Measurements from ENCODE around the gene MRPL39.
"Not testable (repeated sequence)": the region's sequence is repeated elsewhere in the genome, so short reads cannot be mapped to it uniquely, and the experiment has no call there.

MRPL39 gene

DNA sequence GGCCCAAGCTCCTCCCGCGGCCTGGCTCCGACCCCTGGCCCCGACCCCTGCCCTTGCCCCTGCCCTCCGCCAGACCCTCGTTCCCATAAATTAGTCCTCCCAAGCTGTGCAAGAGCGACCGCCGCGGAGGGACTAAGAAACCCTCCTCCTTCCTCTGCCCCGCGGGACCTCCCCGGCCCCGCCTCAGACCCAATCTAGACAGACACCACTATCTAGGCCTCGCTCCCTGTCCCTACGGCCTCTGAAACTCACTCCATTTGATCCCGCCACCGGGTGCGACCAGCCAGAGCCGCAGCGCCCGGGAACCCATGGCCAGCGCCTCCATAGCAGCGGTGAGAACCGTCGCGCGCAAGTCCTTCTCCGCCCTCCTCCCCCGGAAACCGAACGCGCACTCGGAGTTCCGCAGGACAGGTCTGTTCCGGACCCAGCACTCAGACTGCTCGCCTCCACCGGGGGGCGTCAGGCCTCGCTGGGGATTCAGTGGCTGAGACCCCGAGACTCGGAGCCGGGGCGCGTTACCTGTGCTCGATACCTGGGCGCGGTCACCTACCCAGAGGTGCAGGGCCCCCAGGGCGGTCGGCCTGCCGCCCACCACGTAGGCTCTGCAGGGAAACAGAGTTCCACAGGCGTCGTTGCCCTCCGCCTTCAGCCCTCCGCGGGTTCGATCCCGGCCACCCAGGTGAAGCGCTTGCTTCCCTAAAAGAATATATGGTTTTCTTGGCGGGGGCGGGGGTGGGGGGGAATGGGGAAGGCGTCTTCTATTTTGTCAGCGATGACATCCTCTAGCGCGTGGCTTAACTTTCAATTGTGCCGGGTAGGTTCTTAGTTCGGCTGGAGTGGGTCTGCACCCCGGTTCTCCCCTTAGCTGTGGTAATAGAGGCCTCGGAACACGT is at the start of gene MRPL39:
Gene MRPL39 (minus strand): TSS at position 331 of the 893 bp plus-strand sequence. CDS start 6 bp downstream, at position 325.
- DNase-seq (ENCODE audit: low spot score) = peak; percentile 95

DNA sequence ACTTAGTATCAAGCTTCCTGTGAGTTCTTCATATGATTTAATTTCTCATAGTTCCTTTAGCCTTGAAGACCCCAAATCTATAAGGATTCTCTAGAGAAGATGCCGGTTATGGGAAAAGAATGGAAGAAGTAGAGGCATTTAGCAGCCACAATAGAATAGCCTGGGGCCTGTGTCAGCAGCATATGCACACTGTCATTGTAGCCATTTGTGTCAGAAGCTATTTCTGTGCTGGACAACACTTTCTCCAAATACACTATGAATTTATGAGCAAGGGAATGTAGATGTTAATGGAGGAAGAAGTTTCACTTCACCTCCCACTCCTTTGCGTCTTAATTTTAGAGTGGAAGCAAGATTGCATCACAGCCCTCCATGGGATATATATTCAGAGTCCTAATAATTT is 49.1 kb upstream of the MRPL39 start:
- no peak for DNase-seq (ENCODE audit: low spot score)

DNA sequence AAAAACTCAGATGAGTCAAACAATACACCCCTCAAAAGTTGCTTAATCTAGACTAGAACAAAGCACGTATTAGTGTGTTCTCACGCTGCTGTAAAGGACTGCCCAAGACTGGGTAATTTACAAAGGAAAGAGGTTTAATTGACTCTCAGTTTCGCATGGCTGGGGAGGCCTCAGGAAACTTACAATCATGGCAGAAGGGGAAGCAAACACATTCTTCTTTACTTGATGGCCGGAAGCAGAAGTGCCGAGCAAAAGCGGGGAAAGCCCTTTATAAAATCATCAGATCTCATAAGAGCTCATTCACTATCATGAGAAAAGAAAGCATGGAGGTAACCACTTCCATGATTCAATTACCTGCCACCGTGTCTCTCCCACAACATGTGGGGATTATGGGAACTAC is 41.9 kb upstream of the MRPL39 start:
- DNase-seq (ENCODE audit: low spot score) = no peak

DNA sequence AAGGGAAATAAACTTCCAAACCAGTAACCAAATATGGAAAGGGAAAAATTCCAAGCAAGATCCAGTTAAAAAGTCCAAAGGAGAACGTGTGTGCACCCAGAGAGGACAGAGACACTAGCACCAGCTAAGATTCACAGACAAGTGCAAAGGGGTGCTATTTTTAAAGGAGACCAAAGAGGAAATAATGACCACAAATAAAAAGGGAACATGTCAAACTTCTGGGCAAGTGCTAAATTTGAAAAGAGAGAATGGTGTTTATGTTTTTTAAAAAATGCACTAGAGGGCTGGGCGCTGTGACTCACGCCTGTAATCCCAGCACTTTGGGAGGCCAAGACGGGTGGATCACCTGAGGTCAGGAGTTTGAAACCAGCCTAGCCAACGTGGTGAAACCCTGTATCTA is 40.4 kb upstream of the MRPL39 start:
- DNase-seq (ENCODE audit: low spot score) = no peak

DNA sequence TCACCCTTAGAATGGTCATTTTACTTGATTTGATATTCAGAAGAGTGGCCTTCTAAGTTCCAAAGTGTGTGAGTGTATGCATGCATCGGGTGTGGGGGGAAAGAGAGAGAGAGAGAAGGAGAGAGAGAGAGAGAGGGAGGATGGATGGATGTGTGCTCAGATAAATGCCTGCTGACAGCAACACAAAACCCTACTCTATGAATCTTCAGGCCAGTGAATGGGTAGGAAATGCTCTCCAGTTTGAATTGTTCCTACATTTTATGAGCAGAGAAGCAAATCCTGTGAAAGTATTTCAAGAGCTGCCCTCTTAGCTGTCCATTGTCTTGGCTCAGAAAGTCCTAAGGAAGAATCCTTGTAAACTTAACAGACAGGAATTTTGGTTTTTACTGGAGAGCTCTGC is 39.2 kb upstream of the MRPL39 start:
- DNase-seq (ENCODE audit: low spot score) = no peak

DNA sequence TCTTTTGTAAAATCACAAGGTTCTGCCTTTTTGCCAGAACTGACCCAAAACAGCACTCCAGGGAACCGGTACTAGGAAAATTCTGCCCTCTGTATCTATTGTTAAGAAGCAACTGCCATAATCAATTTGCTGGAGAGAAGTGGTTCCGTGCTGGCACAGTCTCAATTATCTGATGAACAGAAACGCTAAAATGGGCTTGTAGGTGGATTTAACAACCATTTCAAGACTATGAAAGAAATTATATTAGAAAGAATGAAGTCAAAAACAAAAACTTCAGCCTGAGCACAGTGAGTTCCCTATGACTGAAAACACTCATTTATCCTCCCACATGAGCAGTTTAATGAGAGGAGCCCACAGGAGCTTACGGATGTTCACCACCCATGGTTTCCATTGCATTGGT is 36.2 kb upstream of the MRPL39 start:
- DNase-seq (ENCODE audit: low spot score) = no peak

DNA sequence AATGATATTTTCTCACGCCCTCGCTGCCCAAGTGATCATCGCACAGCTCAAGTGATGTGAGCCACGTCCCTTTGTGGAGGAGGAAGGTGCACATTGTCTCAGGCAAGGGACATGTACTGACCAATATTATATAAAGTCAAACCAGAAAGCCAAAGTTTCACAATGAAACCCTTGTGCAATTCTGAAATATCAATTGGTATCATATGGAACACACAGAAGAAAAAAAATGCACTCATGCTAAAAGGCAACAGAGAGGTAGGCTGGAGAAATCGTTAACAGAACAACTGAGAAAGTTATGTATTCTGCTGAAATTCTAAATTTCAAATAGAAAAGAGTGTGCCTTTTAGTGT is 33.6 kb upstream of the MRPL39 start:
- no peak for DNase-seq (ENCODE audit: low spot score)

DNA sequence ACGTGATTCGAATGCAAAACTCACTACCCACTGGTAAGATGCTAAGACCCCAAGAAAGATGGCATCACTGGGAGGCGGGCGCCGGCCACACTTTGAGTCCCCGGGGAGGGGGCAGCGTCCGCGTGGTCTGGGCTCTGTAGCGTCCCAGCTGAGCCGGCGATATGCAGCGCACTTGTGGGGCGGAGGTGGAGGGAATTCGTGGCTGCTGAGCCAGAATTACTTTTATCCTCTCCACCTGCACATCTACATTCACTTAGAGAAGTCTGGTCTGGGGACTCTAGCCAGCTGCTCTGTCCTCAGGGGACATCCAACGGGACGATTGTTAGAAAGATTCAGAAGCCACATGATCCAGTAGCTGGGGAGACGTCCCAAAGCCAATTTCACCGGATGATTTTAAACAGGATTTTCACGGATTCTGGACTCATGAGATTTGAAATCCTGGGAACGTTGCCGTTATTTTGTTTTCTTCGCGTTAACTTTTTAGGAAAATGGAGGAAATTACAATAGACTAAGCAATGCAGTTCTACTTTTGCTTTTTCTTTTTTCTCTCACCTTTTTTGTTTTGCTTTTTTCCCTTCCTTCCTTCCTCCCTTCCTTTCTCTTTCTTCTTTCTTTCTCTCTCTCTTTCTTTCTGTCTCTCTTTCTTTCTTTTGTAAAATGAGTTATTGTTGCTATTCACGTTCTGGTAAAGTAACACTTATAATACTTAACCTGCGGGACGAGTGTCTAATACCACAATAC is 33.1 kb upstream of the MRPL39 start:
- peak; percentile 30 for DNase-seq (ENCODE audit: low spot score)

DNA sequence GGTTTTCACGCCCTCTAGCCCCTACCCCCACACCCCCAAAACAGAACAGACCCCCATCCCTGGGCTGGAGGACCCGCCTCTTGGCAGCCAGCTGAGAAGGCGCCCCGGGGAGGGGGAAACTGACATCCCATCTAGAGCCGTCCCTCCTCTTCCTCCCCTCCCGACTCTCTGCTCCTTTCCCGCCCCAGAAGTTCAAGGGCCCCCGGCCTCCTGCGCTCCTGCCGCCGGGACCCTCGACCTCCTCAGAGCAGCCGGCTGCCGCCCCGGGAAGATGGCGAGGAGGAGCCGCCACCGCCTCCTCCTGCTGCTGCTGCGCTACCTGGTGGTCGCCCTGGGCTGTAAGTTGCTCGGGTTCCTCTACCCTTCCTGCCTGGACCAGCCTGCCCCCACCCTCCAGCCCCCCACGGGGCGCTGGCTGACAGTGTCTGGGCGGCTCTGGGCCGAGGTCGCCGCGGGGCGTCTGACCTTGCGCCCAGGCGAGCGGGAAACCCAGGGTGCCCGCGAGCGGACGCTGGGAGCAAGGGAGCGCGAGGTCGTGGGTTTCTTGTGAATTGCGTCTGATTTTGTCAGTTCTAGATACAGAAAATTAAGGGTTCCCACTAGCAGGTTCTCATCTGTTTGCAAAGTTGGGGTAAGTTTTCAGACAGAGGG is 32.4 kb upstream of the MRPL39 start:
- DNase-seq (ENCODE audit: low spot score) = peak; percentile 59

DNA sequence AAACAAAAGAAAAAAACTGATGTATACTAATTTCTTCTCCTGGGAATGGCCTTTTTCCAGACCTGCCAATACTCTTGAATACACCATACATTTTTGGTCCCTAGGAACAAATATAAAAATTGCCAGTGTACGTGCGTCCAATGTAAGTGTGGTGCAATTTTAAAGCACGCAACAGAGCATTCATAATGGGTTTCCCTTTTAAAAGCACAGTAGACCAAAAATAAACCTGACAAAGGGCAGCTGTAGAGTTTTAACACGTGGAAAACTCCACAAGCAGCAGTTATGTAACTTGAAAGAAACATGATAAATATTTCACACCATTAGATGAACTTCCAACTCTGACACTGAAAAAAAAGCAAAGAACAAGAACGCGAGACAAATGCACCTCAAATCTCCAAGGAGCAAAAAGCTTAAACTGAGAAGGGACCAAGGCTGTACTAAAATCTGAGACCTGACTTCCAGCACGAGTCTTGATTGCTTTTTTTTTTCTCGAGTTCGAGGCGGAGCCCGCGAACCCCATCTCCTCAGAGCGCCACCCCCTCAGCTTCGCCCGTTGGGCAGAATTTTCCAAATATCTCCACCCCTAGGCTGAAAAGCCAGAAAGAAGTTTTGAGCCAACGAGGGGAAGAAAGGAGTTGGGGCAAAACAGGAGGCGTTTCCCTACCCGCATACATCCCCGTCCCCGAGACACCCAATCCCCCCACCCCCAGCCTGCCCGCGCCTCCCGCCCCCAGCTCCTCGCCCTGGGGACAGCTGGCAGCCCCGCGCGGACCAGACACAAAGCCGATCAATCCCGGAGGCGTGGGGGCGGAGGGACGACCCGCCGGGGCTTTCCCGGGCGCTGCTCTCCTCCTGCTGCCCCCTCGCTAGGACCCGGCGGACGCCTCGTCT is 31.6 kb upstream of the MRPL39 start, which contains the start of gene JAM2:
Gene JAM2 (plus strand): TSS at position 599 of the 891 bp plus-strand sequence. CDS start 564 bp downstream, outside the sequence.
- DNase-seq (ENCODE audit: low spot score) = peak; percentile 54

DNA sequence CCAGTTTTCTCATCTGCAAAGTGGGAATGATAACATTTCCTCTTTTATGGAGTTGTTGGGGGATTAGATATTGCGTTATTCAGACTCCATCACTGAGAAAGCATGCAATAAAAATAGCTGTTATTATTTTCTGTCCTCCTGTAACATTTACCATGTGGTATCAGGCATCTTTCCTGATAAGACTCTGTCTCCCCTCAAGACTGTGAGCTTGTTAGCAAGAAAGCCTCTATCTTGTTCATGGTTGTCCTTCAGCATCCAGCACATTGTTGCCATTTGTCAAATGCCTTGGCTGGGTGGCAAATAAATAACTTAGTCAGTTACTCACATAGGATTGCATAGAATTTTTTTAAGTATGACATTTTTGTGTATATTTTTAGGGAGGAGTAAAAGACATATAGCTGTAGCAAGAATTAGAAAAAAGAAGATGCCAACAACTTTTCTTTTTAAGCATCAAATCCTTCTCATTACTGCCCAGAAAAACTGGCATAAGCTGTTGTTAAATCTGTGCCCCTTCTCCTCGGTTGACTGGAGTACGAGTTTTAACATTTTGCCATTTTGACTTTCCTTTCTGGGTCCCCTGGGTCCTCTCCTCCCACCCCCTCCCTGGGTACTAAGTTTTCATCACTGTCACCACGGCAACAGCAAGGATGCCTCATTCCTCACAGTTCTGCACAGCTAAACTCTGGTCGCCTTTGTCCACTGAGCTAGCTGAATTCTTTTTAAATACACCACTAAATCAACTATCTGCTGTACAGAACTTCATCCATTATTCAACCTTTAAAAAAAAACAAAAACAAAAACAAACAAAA is 30.8 kb upstream of the MRPL39 start:
- peak; percentile 14 for DNase-seq (ENCODE audit: low spot score)

DNA sequence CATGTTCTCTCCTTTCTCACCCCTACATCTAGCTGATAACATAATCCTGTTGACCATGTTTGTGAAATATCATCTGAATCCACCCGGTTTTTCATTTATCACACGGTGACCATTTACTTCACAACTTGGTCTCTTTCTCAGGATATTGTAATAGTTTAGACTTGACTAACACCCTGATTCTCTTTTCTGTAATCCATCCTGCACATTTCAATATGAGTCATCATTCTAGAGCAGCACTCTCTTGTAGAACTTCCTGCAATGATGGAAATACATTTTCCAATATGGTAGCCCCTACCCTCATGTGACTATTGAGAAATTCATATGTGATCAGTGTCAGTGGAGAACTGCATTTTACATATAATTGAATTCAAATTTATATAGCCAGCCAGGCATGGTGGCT is 29.4 kb upstream of the MRPL39 start:
- no peak for DNase-seq (ENCODE audit: low spot score)

DNA sequence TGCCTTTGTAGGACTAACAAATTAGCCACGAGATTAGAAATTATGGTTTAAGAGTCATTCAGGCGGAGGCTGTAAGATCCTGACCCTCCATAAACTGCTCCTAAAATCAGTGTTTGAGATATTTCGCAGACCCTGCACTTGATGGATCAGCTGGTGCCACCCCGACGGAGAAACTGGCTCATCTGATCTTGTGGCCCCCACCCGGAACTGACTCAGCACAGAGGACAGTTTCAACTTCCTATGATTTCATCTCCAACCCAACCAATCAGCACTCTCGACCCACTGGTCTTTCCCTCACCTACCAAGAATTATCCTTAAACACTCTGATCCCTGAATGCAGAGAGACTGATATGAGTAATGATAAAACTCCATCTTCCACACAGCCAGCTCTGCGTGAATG is 28.0 kb upstream of the MRPL39 start:
- no peak for DNase-seq (ENCODE audit: low spot score)

DNA sequence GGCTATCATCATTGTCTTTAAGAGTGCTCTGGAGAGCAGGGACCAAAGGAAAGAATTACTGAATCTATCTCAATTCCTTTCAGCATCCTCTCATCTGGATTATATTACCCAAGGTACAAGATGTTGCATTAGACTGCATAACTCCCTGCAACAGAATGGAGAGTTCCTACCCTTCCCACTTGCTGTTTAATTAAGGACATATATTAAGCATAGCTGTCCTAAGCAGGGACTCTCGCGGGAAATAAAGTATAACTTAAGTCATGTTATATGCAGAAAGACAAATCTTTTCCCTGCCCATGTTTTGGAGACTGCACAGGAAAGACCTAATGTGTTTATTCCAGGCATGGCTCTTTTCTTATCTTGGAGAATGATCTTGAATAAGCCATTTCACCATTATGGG is 25.0 kb upstream of the MRPL39 start:
- no peak for DNase-seq (ENCODE audit: low spot score)

DNA sequence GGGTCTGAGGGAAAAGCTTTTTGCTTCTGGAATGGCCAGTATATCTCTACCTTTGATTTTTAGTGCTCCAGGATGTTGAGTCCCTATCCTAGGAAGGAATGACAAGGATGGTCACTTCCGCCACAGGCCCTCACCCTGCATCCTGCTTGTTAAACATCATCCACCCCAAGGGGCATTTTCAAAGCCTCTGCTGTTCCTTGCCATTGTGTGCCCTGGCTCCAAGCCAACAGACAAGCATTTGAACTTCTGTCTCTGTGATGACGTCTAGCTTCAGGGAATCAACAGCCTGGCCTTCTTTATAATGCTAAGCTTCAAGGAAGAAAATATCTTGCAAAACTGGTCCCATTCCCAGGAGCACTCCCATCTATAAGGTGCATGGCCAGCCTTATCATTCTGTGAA is 19.5 kb upstream of the MRPL39 start:
- DNase-seq (ENCODE audit: low spot score) = no peak

DNA sequence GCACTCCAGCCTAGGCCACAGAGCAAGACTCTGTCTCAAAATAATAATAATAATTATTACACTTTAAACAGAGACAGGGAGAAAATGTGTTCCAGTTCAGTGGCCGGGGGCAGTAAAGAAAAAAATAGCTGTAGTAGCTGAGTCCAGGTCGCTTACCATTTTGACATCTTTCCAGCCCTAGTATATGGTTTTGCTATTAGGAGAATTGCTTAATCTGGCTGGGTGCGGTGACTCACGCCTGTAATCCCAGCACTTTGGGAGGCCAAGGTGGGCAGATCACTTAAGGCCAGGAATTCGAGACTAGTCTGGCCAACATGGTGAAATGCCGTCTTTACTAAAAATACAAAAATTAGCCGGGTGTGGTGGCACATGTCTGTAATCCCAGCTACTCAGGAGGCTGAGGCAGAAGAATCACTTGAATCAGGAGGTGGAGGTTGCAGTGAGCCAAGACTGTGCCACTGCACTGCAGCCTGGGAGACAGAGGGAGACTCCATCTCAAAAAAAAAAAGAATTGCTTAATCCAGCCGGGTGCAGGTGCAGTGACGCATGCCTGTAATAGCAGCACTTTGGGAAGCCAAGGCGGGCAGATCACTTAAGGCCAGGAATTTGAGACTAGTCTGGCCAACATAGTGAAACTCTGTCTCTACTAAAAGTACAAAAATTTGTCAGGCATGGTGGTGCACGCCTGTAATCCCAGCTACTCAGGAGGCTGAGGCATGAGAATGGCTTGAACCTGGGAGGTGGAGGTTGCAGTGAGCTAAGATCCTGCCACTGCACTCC is 18.7 kb upstream of the MRPL39 start:
- DNase-seq (ENCODE audit: low spot score) = not testable (repeated sequence)

DNA sequence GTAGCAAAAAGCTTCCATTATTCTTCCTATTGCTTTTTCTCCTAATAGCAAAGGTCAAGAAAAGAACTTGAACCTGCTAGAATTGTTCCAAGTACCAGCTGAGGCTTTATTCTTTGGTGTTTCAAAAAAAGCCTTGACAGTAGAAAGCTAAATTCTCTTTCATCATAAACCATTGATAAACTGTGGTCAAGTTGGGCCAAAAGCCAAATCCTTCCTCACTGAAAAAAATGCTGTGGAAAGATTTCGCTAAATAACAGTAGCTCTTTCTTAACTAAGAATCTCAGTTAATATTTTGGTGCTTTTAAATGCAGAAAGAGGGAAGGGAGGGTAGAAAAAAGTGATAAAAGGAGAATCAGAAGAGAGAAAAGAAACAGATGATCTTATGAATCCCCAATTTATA is 17.8 kb upstream of the MRPL39 start:
- no peak for DNase-seq (ENCODE audit: low spot score)

DNA sequence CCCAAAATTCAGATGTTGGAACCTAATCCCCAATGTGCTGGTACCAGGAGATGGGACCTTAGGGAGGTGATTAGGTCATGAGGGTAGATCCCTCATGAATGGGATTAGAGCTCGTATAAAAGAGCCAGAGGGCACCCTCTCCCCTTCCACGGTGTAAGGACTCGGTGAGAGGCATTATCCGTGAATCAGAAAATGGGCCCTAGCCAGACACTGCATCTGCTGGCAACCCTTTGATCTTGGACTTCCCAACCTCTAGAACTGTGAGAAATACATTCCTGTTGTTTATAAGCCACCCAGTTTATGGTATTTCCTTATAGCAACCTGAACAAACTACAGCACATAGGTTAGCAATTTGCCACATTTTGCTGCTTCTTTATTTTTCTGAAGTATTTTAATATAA is 17.2 kb upstream of the MRPL39 start:
- DNase-seq (ENCODE audit: low spot score) = no peak

DNA sequence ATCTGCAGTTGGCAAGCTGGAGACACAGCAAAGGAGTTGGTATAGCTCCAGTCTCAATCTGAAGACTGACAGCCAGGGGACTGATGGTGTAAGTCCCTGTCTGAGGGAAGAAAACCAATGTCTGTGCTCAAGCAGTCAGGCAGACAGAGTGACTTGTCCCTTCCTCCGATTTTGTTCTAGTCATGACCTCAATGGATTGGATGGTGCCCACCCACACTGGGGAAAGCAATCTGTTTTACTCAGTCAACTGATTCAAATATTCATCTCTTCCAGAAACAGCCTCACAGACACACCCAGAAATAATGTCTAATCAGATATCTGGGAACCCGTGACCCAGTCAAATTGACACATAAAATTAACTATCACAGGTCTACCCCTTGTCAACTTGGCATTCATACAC is 11.9 kb upstream of the MRPL39 start:
- DNase-seq (ENCODE audit: low spot score) = no peak

DNA sequence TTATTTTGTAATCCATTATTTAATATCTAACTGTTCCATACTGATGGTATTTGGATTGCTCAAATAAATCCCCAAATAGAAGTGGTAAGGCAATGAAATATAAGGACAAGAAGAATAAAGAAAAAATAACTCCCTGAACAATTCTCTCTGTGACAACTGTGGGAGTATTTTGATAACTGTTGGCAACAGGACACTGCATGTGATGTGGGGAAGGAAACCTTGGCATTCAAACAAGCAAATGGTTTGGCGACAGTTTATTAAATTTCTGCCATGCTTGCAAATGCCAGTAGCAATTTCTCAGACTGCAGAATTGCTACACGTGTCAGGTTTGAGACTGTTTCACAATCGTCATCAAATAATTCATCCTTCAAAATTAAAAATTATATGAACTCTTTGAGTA is 8.6 kb upstream of the MRPL39 start:
- no peak for DNase-seq (ENCODE audit: low spot score)

Data from AG20443 (cell line).